GM12872 (cell line): ENCODE results near the gene PRODH2.

Experiments used
- CTCF ChIP-seq: IDR thresholded peaks from 3 replicates; pipeline ENCODE4 v1.5.1; 2011; ENCODE audit warnings: low read depth, mild to moderate bottlenecking, low read length, moderate library complexity; ENCODE audit not compliant: insufficient read depth

The PRODH2 gene

GRCh38 chr19:35755131-35755549 is 57.5 kb downstream of the PRODH2 start:
- TF ChIP-seq CTCF = no peak

- no peak for TF ChIP-seq CTCF
Measured at GRCh38 chr19:35754370-35755130, 58.1 kb downstream of the PRODH2 start.

GRCh38 chr19:35753634-35754369 is 58.8 kb downstream of the PRODH2 start:
- TF ChIP-seq CTCF = no peak

GRCh38 chr19:35752746-35753350 is 59.8 kb downstream of the PRODH2 start:
- TF ChIP-seq CTCF = no peak

DNA sequence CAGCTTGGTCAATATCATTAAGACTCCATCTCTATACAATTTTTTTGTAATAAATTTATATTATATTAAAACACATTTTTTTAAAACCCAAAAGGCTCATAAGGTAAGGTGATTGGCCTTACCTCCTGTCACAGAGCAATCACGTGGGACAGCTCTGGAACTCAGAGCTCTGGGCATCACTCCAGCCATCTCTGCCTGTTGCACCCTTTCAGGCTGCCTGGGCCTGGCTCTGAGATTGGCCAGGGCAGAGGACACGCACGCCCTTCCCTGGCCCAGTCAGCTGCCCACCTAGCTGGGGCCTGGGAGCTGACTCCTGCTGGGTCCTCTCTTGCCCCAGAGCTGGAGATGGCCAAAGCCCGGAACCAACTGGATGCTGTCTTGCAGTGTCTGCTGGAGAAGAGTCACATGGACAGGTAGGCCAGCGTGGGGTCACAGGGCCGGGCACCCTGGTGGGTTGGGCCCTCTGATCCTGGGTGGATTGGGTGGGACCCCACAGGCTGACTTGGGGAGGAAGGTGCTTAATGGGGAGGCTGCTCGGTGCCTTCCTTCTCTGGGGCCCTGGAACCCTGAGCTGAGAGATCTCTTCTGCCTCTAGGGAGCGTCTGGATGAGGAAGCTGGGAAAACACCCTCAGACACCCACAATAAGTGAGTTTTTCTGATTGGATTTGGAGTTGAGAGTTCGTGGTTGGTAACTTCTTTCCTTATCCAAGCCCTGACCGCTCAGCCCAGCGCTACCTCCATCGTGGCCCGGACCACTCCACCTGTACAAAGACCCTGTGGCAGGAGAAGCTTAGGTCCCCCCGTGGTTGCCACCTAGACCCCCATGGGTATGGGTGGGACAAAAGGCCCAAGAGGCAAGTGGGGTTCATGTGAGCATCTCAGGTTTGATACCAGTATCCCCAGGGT is 60.6 kb downstream of the PRODH2 start:
- TF ChIP-seq CTCF = no peak

- TF ChIP-seq CTCF = no peak
Measured at GRCh38 chr19:35750167-35750566, 62.5 kb downstream of the PRODH2 start.
